ENCODE data around the gene DMXL1.

DMXL1 gene

DNA sequence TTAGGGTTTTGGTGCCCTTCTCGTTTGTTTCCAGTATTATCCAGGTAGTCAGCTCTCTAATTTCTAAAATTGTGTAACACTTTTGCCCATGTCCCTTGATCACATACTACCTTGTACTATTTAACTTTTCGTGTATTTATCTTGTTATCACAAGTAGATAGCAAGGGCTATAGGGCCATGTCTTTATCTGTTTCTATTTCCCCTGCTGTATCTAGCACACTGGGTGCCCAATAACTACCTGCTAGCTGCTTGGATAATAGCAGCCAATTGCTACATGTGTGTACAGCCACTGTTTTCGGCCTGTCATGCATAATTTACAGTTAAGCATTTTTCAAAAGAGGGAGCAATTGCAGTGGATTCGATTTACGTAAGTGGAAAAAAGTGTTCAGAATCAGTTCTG, 220.2 kb downstream of the DMXL1 start:
- DNase-seq = no peak

DNA sequence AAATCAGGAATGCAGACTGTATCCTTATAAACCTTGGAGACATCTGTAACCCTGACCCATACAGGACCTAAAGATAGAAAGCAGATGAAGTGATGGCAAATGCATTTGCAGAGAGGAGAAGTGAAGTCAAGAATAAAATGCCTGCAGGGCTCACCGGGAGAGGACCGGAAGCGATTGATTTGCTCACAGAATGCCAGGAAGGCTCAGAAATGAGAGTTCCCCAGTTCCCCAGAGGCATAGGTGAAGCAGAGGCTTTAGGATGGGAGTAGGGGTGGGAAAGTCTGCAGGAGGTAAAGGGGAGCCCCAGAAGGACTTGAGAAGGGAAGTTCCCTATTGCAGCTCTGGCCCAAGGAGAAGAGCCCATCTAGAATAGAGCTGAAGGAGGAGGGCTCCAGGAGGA, 221.0 kb downstream of the DMXL1 start:
- DNase-seq = no peak

DNA sequence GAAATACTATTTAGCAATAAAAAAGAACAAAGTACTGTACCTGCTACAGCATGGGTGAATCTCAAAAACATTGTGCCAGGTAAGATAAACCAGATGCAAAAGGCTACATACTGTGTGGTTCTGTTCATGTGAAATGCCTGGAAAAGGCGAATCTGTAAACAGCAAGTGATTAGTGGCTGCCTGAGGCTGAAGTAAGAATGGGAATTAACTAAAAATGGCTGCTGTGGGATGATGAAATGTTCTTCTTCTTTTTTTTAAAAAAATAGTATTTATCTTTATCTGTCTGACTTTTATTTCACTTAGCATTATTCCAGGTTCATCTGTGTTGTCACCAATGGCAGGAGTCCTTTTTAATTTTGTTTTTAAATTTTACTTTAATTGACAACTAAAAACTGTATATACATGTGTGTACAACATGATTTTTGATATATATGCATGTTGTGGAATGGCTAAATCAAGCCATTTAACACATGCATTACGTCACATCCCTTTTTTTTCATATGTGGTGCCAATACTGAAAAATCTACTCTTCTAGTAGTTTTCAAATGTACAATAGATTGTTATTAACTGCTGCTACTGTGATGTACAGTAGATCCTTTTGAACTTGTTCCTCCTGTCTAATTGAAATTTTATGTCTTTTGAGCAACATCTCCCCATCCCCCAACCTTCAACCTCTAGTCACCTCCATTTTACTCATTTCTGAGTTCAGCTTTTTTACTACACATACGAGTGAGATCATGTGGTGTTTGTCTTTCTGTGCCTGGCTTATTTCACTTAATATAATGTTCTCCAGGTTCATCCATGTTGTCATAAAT, 222.0 kb downstream of the DMXL1 start:
- no peak for DNase-seq

DNA sequence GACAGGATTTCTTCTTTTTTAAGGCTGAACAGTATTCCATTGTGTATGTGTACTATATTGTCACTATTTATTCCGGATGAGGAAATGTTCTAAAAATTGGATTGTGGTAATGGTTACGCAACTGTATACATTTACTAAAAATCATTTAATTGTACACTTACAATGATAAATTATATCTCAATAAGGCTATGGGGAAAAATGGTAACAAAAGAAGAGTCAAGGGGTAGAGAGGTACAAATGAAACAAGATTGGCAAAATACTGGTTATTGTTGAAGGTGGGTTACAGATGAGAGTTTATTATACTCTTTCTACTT, 222.6 kb downstream of the DMXL1 start:
- no peak for DNase-seq

Data from central memory CD4-positive, alpha-beta T cell (primary cell).